ENCODE data around the gene IL11RA.
"Not testable (repeated sequence)": the region's sequence is repeated elsewhere in the genome, so short reads cannot be mapped to it uniquely, and the experiment has no call there.

IL11RA gene

GRCh38 chr9:34630402-34631154, 21.4 kb upstream of the IL11RA start:
- no peak for FAIRE-seq

DNA sequence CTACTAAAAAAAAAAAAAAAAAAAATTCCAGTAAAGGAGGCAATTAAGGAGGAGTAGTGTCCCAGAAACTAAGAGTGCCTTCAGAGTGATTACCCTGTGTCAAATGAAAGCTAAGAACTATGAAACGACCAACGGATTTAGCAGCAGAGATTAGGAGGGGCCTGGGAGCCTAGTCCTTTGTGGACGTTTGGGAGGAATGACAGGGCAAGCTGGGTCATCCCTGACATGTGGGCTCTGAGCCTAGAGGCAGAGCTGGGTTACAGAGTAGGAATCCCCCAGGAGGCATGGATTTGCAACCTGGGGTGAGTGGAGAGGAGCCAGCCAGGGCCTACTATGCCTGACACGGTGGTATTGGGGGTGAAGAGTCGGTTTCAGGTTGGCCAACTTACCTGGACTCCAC, 18.8 kb upstream of the IL11RA start:
- no peak for FAIRE-seq

GRCh38 chr9:34633851-34634550, 18.0 kb upstream of the IL11RA start:
- no peak for FAIRE-seq

DNA sequence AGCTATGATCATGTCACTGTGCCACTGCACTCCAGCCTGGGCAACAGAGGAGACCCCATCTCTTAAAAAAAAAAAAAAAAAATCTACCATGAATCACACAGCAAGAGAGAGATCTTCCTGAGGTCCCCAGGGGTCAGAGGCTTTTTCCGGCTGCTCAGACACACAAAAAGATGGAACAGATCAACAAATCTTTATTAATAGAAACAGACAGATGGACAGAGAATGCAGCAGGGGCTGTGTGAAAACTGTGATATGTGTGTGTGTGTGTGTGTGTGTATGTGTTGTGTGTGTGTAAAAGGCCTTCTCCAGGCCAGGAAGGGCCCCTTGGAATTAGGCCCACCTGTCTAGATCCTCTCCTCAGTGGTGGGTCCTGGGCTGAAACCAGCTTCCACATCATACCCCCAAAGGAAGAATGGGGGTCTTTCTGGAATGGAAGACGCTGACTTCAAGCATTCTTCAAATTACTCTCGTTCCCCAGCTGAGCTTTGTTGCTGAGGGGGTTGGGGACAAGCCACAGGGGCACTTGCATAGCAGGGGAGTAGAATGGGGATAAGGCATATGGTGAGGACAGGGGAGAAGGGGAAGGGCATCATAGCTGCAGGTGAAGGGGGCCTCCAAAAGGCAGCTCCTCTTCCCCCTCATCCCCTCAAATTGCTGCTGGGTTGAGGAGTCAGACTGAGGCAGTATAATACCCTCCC, 17.3 kb upstream of the IL11RA start:
- FAIRE-seq = no peak

DNA sequence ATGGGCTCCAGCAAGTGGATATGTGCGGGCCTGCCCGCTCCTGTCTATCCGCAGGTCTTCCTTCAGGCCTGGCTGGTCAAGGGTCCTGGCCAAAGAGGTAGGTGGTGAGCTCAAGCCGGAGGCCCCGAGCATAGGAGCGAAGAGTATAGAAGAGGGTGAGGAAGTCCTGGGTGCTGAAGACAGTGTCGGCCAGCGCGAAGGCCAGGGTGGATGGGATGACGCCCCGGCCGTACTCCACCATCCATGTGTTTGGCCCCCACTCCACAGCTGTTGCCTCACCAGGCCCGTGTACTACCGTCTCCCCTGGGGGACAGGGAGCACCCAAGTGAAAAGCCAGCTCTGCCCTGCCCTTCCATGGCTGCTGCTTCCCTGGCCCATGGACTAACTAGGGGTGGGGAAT, 16.4 kb upstream of the IL11RA start:
- no peak for FAIRE-seq

DNA sequence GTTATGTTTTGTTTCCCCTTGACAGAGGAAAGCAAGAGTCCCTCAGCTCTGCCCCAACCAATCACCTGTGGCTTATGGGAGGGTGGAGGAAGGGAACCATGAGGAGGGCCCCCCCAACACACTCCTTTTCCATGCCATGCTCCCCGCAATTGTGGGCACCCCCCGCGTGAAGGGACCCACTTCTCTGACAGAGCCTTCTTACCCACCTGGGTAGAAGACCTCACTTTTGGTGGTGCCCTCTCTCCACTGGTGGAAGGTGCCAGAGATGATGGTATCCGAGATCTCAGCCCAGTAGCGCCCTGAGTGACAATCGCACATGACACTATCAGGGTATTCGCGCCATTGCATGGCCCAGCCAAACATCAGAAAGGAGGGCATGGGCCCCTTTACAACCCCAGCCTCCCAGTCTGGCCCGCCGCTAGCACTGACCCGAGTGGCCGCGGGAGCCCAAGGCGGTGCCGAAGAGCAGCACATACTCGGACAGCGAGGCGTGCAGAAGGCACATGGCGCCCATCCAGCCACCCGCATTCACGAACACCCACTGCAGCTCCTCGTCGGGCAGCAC, 15.1 kb upstream of the IL11RA start:
- FAIRE-seq = no peak

DNA sequence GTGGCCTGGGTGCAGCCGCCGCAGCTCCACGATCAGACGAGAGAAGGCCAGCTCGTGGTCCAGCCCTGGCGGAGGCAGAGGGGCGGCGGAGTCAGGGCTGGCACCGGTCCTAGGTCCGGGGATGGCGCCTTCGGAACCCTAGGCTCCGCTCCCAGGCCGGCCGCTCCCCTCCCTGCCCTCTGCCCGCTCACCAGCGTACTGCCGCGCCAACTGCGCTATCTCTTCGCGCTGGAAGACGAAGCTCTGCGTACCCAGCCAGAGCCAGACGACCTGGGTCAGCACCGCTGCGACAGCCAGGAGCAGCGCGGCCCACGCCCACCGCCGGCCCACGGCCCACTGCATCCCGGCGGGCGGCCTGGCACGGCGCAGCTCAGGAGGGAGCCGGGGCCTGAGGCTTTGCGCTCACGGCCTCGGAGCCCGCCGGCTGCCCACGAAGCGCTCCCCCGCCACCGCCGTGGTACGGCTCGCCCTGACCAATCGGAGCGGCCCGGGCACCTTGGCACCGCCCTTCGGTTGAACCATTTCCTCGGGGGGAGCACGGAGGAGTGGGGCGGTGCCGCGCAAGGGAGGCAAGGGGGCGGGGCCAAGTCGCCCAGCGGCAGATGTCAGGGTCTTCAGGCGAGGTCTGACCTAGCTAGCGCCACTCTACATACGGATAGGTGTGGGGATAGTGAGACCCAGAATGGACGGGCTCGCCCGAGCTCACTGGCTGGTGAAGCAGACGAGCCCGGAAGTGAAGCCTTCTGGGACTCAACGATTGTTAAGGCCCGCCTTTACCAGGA, 14.4 kb upstream of the IL11RA start, which contains the start of gene SIGMAR1:
TSS of gene SIGMAR1 (minus strand) at position 432 of the 782 bp plus-strand sequence. CDS start at position 342, 90 bp downstream.
- no peak for FAIRE-seq

GRCh38 chr9:34638138-34638445, 13.9 kb upstream of the IL11RA start:
- FAIRE-seq = no peak

DNA sequence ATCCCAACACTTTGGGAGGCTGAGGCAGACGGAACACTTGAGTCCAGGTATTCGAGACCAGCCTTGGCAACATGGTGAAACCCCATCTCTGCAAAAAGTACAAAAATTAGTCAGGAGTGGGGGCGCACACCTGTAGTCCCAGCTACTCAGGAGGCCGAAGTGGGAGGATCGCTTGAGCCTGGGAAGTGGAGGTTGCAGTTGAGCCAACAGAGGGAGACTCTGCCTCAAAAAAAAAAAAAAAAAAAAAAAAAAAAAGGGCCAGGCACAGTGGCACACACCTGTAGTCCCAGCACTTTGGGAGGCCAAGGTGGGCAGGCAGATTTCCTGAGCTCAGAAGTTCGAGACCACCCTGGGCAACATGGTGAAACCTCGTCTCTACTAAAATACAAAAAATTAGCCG, 12.7 kb upstream of the IL11RA start:
- FAIRE-seq = not testable (repeated sequence)

DNA sequence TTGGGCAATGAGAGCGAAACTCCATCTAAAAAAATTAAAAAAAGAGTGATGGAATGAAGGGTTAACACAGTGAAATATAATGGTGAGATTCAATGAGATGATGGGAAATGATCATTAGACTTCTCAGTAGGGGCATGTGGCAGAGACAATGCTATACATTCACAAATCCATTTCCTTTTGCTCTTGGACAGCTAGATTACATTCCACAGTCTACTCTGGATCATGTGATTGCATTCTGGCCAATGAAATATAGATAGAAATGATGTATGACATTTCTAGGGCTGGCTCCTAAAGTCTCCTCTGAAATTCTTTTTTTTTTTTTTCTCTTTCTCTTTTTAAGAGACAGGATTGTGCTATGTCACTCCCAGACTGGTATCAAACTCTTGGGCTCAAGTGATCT, 9.3 kb upstream of the IL11RA start:
- no peak for FAIRE-seq

- no peak for FAIRE-seq
Measured at GRCh38 chr9:34644766-34645314, 7.1 kb upstream of the IL11RA start.

- no peak for FAIRE-seq
Measured at GRCh38 chr9:34646211-34647083, 5.5 kb upstream of the IL11RA start, which contains the start of gene GALT. Gene GALT (plus strand): TSS chr9:34646675. CDS start chr9:34646705, 30 bp downstream.

DNA sequence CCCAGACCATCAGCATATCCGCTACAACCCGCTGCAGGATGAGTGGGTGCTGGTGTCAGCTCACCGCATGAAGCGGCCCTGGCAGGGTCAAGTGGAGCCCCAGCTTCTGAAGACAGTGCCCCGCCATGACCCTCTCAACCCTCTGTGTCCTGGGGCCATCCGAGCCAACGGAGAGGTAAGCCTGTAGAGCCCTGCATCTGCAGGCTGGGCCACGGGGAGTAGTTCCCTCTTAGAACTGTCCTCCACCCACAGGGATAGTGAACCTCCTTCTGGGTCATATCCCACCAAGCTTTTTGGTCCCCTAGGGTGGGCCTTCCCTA, 4.9 kb upstream of the IL11RA start:
- no peak for FAIRE-seq

- no peak for FAIRE-seq
Measured at GRCh38 chr9:34647651-34648050, 4.3 kb upstream of the IL11RA start.

DNA sequence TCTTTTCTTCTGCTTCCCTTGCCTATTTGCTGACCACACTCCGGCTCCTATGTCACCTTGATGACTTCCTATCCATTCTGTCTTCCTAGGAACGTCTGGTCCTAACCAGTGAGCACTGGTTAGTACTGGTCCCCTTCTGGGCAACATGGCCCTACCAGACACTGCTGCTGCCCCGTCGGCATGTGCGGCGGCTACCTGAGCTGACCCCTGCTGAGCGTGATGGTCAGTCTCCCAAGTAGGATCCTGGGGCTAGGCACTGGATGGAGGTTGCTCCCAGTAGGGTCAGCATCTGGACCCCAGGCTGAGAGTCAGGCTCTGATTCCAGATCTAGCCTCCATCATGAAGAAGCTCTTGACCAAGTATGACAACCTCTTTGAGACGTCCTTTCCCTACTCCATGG, 3.3 kb upstream of the IL11RA start:
- no peak for FAIRE-seq

DNA sequence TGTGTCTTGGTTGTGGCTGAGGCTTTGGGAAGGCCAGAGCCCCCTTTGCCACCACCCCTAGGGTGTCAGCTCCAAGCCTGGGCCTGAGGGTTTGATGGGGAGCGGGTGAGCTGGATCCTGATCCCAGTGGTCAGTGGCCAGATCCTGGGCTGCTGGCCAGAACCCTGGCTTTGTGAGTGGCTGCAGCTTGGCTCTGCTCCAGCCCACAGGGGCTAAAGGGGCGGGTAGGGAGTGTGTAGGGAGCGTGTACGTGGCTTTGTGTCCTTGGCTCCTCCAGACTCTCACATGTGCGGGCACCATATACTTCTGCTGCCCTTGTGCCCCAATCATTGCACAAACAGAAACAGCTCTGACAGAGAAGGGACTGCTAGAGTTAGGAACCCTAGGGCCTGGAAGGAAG, 1.2 kb upstream of the IL11RA start:
- FAIRE-seq = no peak

DNA sequence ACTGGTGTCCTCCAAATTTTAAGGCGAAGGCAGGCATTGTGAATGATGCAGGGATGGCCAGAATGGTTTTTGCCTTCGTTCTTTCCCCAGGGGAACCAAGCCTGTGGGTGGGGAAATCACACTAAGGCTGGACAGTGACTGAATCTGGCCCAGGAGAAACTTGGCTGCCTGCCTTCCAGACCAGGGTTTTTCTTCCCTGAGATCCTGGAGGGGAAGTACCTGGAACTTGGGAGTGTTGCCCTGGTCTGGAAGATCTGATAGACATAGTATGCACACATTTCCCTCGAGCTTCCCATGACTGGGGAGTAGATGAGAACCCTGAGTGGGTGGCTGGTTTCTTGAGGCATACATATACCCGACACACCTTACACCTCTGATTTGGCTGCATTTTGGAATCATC, 664 bp upstream of the IL11RA start:
- no peak for FAIRE-seq

GRCh38 chr9:34652602-34653000, 616 bp downstream of the IL11RA start:
- no peak for FAIRE-seq

GRCh38 chr9:34653151-34654072, 1.4 kb downstream of the IL11RA start:
- no peak for FAIRE-seq

GRCh38 chr9:34654323-34655051, 2.5 kb downstream of the IL11RA start:
- no peak for FAIRE-seq
